ENCODE results near the gene LRRK1.

The LRRK1 gene

GRCh38 chr15:101052031-101052620, 133.0 kb downstream of the LRRK1 start:
- no peak overlapping the region for H3K23ac ChIP-seq (ENCODE audit: low read depth, low read length, poor library complexity)
- H2BK12ac ChIP-seq (ENCODE audit: low read length) = no peak overlapping the region
- no peak overlapping the region for H2AFZ ChIP-seq (ENCODE audit: low read length)
- no peak overlapping the region for H2BK5ac ChIP-seq (ENCODE audit: low read length)
- no peak overlapping the region for H3K27ac ChIP-seq (replicated peaks; ENCODE audit: low read length)
- no peak overlapping the region for H3K4ac ChIP-seq (ENCODE audit: low read length)
- peak overlapping the region; percentile 6 for H2BK15ac ChIP-seq (ENCODE audit: low read length)
- H4K8ac ChIP-seq (ENCODE audit: low read depth, low read length) = no peak overlapping the region
- no peaks in the 10 kb centered on the region for H3K27me3 ChIP-seq (ENCODE audit: control insufficient read depth in 3 of 3, insufficient read depth in 3 of 3, low read depth in 1 of 3, low read length in 3 of 3)
- H3K79me1 ChIP-seq (ENCODE audit: low read depth, low read length) = no peaks in the 10 kb centered on the region
- no peak overlapping the region for H3K14ac ChIP-seq (ENCODE audit: low read length)
- no peak overlapping the region for H4K91ac ChIP-seq (ENCODE audit: low read depth, low read length, poor library complexity)
- no peak overlapping the region for H3K4me2 ChIP-seq (ENCODE audit: insufficient read depth, low read length, poor library complexity, severe bottlenecking)
- WGBS, 2 donors (ENCODE audit: extremely low coverage in 2 of 2, insufficient read length in 2 of 2, insufficient replicate concordance in 1 of 2) = no CpG with 5 or more reads among the region's 13 CpGs
- no peaks in the 10 kb centered on the region for H3K36me3 ChIP-seq (replicated peaks in 1 of 2; ENCODE audit: control insufficient read depth in 2 of 2, insufficient read depth in 2 of 2, low read length in 2 of 2)
- DNase-seq (ENCODE audit: low spot score) = no peak
- H3K18ac ChIP-seq (ENCODE audit: low read length) = peak overlapping the region; percentile 73
- H3K4me1 ChIP-seq (ENCODE audit: control insufficient read depth in 2 of 2, insufficient read depth in 1 of 2, low read depth in 1 of 2, low read length in 2 of 2) = peaks cover 3 to 15% of the 10 kb centered on the region in 2 donors
- H3K9me3 ChIP-seq (replicated peaks in 1 of 2; ENCODE audit: control insufficient read depth in 2 of 2, insufficient read depth in 1 of 2, low read depth in 1 of 2, low read length in 2 of 2) = no peaks in the 10 kb centered on the region
- H2BK120ac ChIP-seq (ENCODE audit: low read depth, low read length) = no peak overlapping the region
- H2AK5ac ChIP-seq (ENCODE audit: low read depth, low read length) = peak overlapping the region; percentile 24
- no peak overlapping the region for H3K9ac ChIP-seq (ENCODE audit: low read depth, low read length, poor library complexity)
- H3K4me3 ChIP-seq (ENCODE audit: low read length in 2 of 2) = no peak overlapping the region

GRCh38 chr15:101052681-101053121, 133.5 kb downstream of the LRRK1 start:
- peak overlapping the region; percentile 31 for H4K91ac ChIP-seq (ENCODE audit: low read depth, low read length, poor library complexity)
- H3K9me3 ChIP-seq (replicated peaks in 1 of 2; ENCODE audit: control insufficient read depth in 2 of 2, insufficient read depth in 1 of 2, low read depth in 1 of 2, low read length in 2 of 2) = no peaks in the 10 kb centered on the region
- H4K8ac ChIP-seq (ENCODE audit: low read depth, low read length) = peak overlapping the region; percentile 67
- H3K4me1 ChIP-seq (ENCODE audit: control insufficient read depth in 2 of 2, insufficient read depth in 1 of 2, low read depth in 1 of 2, low read length in 2 of 2) = peaks cover 3 to 9% of the 10 kb centered on the region in 2 donors
- H3K79me1 ChIP-seq (ENCODE audit: low read depth, low read length) = no peaks in the 10 kb centered on the region
- H3K18ac ChIP-seq (ENCODE audit: low read length) = peak overlapping the region; percentile 71
- H3K27me3 ChIP-seq (ENCODE audit: control insufficient read depth in 3 of 3, insufficient read depth in 3 of 3, low read depth in 1 of 3, low read length in 3 of 3) = no peaks in the 10 kb centered on the region
- H3K4me3 ChIP-seq (ENCODE audit: low read length in 2 of 2) = no peak overlapping the region
- H3K14ac ChIP-seq (ENCODE audit: low read length) = peak overlapping the region; percentile 15
- no peak overlapping the region for H2BK5ac ChIP-seq (ENCODE audit: low read length)
- peak overlapping the region; percentile 89 for H2AK5ac ChIP-seq (ENCODE audit: low read depth, low read length)
- no peak overlapping the region for H2AFZ ChIP-seq (ENCODE audit: low read length)
- no peak overlapping the region for H3K4ac ChIP-seq (ENCODE audit: low read length)
- H2BK12ac ChIP-seq (ENCODE audit: low read length) = no peak overlapping the region
- no peak overlapping the region for H2BK120ac ChIP-seq (ENCODE audit: low read depth, low read length)
- WGBS, 2 donors (ENCODE audit: extremely low coverage in 2 of 2, insufficient read length in 2 of 2, insufficient replicate concordance in 1 of 2) = no CpG with 5 or more reads among the region's 20 CpGs
- no peak overlapping the region for H3K4me2 ChIP-seq (ENCODE audit: insufficient read depth, low read length, poor library complexity, severe bottlenecking)
- no peak overlapping the region for H3K9ac ChIP-seq (ENCODE audit: low read depth, low read length, poor library complexity)
- peak overlapping the region; percentile 15 for H2BK15ac ChIP-seq (ENCODE audit: low read length)
- no peak for DNase-seq (ENCODE audit: low spot score)
- no peak overlapping the region for H3K27ac ChIP-seq (replicated peaks; ENCODE audit: low read length)
- peak overlapping the region; percentile 77 for H3K23ac ChIP-seq (ENCODE audit: low read depth, low read length, poor library complexity)
- no peaks in the 10 kb centered on the region for H3K36me3 ChIP-seq (replicated peaks in 1 of 2; ENCODE audit: control insufficient read depth in 2 of 2, insufficient read depth in 2 of 2, low read length in 2 of 2)

DNA sequence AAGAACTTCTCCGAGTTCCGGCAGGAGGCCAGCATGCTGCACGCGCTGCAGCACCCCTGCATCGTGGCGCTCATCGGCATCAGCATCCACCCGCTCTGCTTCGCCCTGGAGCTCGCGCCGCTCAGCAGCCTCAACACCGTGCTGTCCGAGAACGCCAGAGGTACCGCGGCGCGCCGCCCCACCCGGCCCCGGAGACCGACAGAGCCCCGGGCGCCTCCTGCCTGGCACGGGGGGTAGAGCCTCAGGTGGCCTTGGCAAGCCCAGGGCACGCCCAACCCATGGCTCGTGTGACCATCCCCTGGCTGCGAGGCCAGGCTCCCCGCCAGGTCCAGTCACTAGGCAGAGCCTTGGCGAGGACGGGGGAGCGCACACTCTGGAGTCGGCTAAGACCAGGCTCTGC, 134.1 kb downstream of the LRRK1 start:
- H2AK5ac ChIP-seq (ENCODE audit: low read depth, low read length) = peak overlapping the region; percentile 89
- H3K4ac ChIP-seq (ENCODE audit: low read length) = no peak overlapping the region
- no peak overlapping the region for H3K4me3 ChIP-seq (ENCODE audit: low read length in 2 of 2)
- peak overlapping the region; percentile 53 for H3K23ac ChIP-seq (ENCODE audit: low read depth, low read length, poor library complexity)
- no peak overlapping the region for H4K8ac ChIP-seq (ENCODE audit: low read depth, low read length)
- no peak overlapping the region for H3K27ac ChIP-seq (replicated peaks; ENCODE audit: low read length)
- H2BK12ac ChIP-seq (ENCODE audit: low read length) = no peak overlapping the region
- H3K18ac ChIP-seq (ENCODE audit: low read length) = peak overlapping the region; percentile 71
- no peaks in the 10 kb centered on the region for H3K27me3 ChIP-seq (ENCODE audit: control insufficient read depth in 3 of 3, insufficient read depth in 3 of 3, low read depth in 1 of 3, low read length in 3 of 3)
- H3K79me1 ChIP-seq (ENCODE audit: low read depth, low read length) = no peaks in the 10 kb centered on the region
- H3K14ac ChIP-seq (ENCODE audit: low read length) = no peak overlapping the region
- no peaks in the 10 kb centered on the region for H3K9me3 ChIP-seq (replicated peaks in 1 of 2; ENCODE audit: control insufficient read depth in 2 of 2, insufficient read depth in 1 of 2, low read depth in 1 of 2, low read length in 2 of 2)
- H2AFZ ChIP-seq (ENCODE audit: low read length) = no peak overlapping the region
- no peak for DNase-seq (ENCODE audit: low spot score)
- no peaks in the 10 kb centered on the region for H3K36me3 ChIP-seq (replicated peaks in 1 of 2; ENCODE audit: control insufficient read depth in 2 of 2, insufficient read depth in 2 of 2, low read length in 2 of 2)
- H2BK120ac ChIP-seq (ENCODE audit: low read depth, low read length) = no peak overlapping the region
- peaks cover 3 to 9% of the 10 kb centered on the region in 2 donors for H3K4me1 ChIP-seq (ENCODE audit: control insufficient read depth in 2 of 2, insufficient read depth in 1 of 2, low read depth in 1 of 2, low read length in 2 of 2)
- no peak overlapping the region for H4K91ac ChIP-seq (ENCODE audit: low read depth, low read length, poor library complexity)
- H3K4me2 ChIP-seq (ENCODE audit: insufficient read depth, low read length, poor library complexity, severe bottlenecking) = no peak overlapping the region
- H2BK5ac ChIP-seq (ENCODE audit: low read length) = no peak overlapping the region
- H3K9ac ChIP-seq (ENCODE audit: low read depth, low read length, poor library complexity) = no peak overlapping the region
- H2BK15ac ChIP-seq (ENCODE audit: low read length) = peak overlapping the region; percentile 15
- WGBS, 2 donors (ENCODE audit: extremely low coverage in 2 of 2, insufficient read length in 2 of 2, insufficient replicate concordance in 1 of 2) = no CpG with 5 or more reads among the region's 34 CpGs

- Histone ChIP-seq H4K91ac (ENCODE audit: low read depth, low read length, poor library complexity) (no peak overlapping the region), H3K27me3 (ENCODE audit: control insufficient read depth in 3 of 3, insufficient read depth in 3 of 3, low read depth in 1 of 3, low read length in 3 of 3) (no peaks in the 10 kb centered on the region), H2AFZ (ENCODE audit: low read length) (no peak overlapping the region), H3K79me1 (ENCODE audit: low read depth, low read length) (no peaks in the 10 kb centered on the region), H3K18ac (ENCODE audit: low read length) (no peak overlapping the region), H3K36me3 (replicated peaks in 1 of 2; ENCODE audit: control insufficient read depth in 2 of 2, insufficient read depth in 2 of 2, low read length in 2 of 2) (no peaks in the 10 kb centered on the region), H2BK120ac (ENCODE audit: low read depth, low read length) (no peak overlapping the region), H3K4ac (ENCODE audit: low read length) (no peak overlapping the region), H3K23ac (ENCODE audit: low read depth, low read length, poor library complexity) (no peak overlapping the region), H3K4me2 (ENCODE audit: insufficient read depth, low read length, poor library complexity, severe bottlenecking) (no peak overlapping the region), H3K9me3 (replicated peaks in 1 of 2; ENCODE audit: control insufficient read depth in 2 of 2, insufficient read depth in 1 of 2, low read depth in 1 of 2, low read length in 2 of 2) (no peaks in the 10 kb centered on the region), H3K27ac (replicated peaks; ENCODE audit: low read length) (no peak overlapping the region), H3K9ac (ENCODE audit: low read depth, low read length, poor library complexity) (no peak overlapping the region), H2AK5ac (ENCODE audit: low read depth, low read length) (no peak overlapping the region), H3K14ac (ENCODE audit: low read length) (no peak overlapping the region), H3K4me3 (ENCODE audit: low read length in 2 of 2) (no peak overlapping the region), H2BK12ac (ENCODE audit: low read length) (no peak overlapping the region), H2BK5ac (ENCODE audit: low read length) (no peak overlapping the region), H4K8ac (ENCODE audit: low read depth, low read length) (no peak overlapping the region), H2BK15ac (ENCODE audit: low read length) (no peak overlapping the region), H3K4me1 (ENCODE audit: control insufficient read depth in 2 of 2, insufficient read depth in 1 of 2, low read depth in 1 of 2, low read length in 2 of 2) (peaks cover under 1 to 3% of the 10 kb centered on the region in 2 donors)
- WGBS, 2 donors (ENCODE audit: extremely low coverage in 2 of 2, insufficient read length in 2 of 2, insufficient replicate concordance in 1 of 2) = no CpG with 5 or more reads among the region's 9 CpGs
- DNase-seq (ENCODE audit: low spot score) = no peak
These were observed 135.0 kb downstream of the LRRK1 start for GRCh38 chr15:101054116-101054515.

All from neuronal stem cell (in vitro differentiated cells).